ENCODE results near the gene RAE1.

Gene RAE1

DNA sequence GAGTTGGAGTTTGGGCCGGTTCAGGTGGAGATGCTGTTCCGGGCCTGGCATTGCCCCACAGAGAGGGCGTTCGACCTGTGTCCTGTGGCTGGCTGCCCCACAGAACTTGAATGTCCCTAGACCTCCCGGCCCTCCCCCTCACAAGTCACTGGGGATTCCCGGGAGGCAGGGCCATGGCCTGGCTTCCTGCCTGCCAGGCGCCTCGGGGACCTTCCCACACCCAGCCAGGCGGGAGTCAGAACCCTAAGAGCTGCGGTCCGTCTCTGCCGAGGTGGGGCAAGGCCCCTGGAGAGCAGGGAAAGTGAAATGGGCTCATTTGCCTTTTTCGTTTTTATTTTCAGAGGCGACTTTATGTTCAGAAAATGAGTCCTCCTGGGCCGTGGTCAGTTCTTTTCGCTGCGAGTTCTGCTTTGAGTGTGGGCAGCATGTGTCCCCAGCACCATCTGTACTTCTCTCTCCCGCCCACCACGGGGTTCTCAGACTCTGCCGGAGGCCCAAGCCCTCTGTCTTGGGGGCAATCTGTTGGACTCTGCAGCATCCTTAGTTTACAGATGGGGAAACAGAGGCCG, 48.6 kb downstream of the RAE1 start:
- no peak for DNase-seq (ENCODE audit: low read depth, low spot score)

DNA sequence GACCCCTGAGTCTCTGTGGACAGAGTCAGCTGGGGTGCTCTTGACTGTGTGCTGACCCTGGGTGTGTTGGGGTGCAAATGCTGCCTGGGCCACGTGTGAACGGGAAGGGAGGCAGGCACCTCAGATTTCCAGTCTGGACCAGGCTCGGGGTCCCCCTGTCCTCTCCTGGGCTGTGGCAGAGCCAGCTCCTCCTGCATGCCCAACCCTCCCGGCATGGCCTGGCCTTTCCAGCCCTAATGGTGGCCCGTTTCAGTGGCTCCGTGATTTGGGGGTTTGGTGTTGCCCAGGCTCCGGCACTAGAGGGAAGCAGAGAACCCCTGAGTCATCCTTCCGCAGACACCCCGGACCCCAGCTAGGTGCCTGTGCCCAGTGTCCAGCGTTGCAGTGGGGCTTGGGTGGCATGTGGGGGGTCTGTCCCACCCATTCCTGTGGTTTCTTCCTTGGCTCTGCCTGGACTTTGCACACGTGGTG, 49.2 kb downstream of the RAE1 start:
- DNase-seq (ENCODE audit: low read depth, low spot score), result no peak

DNA sequence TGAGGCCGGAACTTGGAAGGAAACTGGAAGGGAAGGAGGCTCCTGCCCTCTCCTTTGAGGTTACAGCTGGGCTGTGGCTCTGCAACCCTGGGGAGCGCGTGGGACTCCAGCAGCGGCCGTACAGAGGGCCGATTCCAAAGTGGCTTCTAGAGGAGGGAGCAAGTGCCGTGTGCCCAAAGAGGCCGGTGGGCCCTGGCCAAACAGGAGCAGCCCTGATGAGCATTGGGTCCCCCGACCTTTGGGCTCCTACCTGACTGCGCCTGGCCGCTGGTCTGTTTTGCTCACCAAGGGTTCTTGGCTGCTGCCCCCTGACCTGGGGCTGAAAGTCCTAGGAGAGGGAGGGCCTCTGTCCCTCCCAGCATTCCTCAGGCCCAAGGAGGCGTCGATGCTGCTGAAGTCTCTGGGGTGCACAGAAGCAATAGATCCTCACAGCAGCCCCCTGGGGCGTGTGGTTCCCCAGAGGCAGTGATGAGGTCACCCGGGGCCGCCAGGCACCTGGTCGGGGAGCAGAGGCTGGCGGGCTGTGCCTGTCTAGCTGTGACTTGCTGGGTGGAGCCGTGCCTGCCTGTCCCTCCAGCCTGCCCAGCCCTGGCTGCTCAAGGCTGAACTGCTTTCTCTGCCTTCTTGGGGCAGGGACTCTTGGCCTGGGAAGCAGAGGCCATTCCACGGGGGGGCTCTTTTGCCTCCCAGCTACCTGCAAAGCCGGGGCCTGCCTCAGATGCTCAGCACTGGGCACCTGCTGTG, 49.9 kb downstream of the RAE1 start:
- DNase-seq (ENCODE audit: low read depth, low spot score), result no peak

DNA sequence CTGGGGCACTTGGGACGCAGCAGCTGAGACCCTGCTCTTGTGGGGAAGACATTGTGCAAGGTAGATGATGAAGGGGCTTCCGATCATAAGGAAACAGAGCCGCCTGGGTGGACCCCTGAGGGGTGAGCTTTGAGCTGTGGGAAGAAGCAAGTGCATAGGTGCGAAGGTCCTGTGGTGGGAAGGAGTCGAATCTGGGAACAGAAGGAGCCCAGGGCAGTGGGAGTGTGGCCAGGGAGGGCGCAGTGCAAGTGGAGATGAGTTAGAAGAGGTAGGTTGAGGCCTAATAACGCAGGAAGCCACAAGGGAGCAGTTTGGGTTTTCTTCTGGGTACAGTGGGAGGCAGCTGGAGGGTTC, 50.5 kb downstream of the RAE1 start:
- no peak for DNase-seq (ENCODE audit: low read depth, low spot score)

DNA sequence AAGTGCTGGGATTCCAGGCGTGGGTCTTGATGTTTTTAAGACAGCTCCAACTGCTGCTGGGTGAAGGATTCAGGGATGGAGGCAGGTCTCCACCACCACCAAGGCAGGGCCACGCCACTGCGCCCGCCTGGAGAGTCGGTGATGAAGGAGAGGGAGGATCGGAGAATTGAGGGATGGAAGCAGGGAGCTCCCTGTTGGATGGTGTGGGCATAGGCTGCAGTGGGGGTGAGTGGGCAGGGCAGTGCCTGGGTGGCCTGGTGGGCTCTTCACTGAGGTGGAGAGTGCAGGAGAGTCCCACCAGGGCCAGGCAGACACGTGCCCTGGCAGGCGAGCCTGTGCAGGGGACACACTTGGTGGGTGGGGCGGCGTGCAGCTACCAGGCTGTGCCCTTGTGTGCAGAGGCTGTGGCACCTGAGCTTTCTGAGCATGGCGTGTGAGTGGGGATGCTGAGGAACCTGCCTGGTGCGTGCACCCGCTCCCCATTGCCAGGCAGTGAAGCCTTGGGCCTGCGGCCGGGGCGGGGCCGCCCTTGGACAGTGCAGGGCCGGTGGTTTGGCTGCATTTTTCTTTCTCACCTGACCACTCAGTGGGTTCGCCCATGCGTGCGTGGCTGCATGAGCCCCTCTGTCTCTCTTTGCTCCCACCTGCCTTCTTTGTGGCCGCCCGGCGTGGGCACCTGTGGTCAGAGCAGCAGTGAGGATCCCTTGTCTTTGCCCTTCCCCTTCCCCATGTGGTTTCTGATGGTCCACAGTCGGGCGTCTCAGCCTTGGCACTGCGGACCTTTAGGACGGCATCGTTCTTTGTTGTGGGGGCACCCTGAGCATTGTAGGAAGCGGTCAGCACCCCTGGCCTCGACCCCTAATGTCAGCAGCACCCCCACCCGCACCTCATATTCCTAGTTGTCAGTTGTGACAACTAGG, 51.4 kb downstream of the RAE1 start:
- DNase-seq (ENCODE audit: low read depth, low spot score), result no peak

DNA sequence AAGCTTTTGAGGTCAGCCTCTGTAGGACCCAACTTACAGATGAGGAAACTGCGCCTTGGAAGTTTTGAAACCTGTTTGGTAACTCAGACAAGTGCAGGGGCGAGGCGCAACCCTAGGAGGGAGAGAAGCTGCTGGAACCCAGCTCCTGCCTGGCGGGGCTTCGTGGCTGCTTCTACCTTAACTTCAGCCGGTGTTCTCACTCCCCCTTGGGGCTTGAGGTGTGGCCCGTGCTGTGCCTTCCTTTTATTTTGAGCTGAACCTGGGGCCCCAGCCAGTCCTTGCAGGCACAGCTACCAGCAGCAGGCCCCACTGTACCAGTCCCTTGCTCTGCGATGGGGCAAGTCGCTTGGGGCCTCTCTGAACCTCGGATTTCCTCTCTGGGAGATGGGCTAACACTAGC, 52.2 kb downstream of the RAE1 start:
- DNase-seq (ENCODE audit: low read depth, low spot score), result no peak

DNA sequence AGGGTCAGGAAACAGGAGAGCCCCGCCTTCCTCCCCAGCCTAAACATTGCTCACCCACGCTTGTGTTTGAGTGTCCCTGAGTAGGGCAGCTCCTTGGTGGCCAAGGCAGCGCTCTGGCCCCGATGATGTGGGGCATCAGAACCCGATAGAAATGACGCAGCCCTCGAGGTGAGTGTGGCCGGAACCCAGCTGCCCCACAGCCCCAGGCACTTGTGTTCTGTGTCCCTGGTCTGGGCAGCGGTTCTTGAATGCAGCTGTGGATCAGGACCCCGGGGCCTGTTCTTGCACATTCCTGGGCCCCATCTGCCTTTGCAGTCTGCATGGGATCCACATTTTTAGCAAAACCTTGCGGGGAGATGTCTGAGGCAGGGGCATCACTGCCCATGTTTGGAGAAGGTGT, 53.0 kb downstream of the RAE1 start:
- no peak for DNase-seq (ENCODE audit: low read depth, low spot score)

DNA sequence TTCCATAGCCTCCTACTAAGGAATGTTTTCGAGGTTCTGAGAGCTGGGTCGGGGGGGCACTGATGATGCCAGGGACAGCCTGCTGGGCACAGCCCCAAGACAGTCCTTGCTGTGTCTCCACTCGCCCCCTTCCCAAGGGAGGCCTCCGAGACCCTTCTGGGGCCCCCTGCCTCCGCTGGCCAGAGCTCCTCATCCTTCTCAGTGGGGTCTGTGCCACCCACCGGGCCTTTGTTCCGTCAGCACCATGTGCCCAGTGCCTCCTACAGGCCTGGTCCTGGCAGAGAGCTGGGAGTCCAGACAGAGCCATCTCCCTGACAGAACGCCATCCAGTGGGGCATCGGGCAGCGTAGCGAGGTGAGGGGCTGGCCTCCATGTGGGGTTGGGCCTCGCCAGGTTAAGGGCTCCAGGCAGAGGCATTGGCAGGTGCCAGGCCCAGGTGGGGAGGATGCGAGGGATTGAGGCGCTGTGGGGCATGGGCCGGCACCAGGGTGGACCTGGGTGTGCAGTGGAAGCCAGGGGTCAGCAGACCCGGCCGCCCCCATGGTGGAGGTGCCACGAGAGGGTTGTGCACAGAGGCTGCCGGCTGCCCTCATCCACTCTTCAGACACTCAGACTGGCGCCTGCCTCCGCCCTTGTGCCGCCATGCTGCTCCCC, 53.5 kb downstream of the RAE1 start:
- DNase-seq (ENCODE audit: low read depth, low spot score), result no peak

DNA sequence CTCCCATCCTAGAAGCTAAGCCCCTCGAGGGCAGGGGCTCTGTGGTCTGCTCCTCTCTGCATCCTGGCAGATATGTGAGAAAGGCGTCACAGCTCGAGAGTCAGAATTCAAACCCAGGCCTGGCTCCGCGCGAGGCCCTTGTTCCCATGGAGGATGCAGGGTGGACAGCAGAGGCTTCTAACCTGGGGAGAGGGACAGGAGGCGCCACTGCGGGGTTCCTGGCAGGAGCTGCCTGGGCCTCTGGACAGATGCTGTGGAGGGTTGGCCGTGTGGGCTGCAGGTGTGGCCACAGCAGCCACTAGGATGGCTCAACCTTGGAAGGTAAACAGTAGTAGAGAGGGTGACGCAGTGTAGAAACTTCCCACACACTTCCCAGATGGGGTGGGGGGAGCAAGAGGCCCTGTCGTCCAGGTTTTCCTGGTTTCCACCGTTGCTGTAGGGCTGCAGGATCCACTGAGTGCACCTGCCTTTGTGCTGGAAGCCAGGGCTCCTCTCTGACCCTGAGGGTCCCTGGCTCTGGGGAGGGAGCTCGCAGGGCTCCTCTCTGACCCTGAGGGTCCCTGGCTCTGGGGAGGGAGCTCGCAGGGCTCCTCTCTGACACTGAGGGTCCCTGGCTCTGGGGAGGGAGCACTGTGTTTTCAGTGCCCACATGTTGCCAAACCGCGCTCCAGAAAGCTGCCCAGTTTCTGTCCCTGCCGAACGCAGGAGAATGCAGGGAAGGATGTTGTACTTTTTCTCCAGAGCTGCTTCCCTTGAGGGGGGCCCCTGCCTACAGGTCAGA, 54.4 kb downstream of the RAE1 start:
- no peak for DNase-seq (ENCODE audit: low read depth, low spot score)

DNA sequence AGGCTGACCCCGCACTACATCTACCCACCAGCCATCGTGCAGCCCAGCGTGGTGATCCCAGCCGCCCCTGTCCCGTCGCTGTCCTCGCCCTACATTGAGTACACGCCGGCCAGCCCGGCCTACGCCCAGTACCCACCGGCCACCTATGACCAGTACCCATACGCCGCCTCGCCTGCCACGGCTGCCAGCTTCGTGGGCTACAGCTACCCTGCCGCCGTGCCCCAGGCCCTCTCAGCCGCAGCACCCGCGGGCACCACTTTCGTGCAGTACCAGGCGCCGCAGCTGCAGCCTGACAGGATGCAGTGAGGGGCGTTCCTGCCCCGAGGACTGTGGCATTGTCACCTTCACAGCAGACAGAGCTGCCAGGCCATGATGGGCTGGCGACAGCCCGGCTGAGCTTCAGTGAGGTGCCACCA, 56.5 kb downstream of the RAE1 start:
- no peak for DNase-seq (ENCODE audit: low read depth, low spot score)

DNA sequence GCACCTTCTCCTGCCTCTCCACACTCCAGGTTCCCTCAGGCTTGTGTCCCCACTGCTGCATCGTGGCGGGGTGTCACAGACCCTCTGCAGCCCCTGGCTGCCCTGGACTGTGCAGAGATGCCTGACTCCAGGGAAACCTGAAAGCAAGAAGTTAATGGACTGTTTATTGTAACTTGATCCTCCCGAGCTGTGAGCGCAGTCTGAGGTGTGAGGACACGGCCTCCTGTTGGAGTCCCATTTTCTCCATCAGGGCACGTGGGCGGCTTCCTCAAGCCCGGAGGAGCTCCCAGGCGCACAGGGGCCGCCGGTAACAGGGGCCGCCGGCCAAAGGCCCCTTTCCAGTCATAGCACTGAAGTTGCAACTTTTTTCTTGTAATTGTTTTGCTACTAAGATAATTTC, 57.1 kb downstream of the RAE1 start:
- DNase-seq (ENCODE audit: low read depth, low spot score), result no peak

DNA sequence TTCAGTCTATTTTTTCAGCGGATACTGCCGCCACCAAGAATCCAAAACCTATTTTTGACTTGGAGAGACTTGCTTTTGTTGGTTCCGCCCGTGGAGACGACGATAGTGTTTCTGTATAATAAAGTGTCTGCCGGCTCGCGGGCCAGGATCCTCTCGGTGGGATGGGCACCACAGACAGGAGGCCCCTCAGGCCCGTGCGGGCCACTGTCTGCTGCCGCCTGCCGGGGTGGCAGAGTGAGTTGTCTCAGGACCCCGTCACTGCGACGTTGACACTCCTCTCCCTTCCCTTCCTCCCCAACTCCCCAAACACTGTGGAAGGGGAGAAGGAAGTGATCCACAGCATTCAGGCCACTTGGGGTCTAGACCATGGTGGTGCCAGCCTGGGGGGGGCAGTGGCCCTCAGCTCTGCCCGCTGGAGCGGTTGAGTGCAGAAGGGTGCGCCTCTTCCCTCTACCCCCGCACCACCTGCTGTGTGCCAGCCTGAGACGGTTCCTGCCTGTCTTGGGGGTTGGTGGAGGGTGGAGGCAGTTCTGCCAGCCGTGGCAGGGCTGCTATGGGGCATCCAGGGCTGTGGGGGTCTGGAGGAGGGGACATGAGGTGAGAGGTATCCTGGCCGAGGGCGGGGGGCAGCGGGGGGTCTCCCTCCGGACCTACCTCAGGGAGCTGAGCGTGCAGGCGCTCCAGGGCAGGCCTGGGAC, 57.6 kb downstream of the RAE1 start:
- no peak for DNase-seq (ENCODE audit: low read depth, low spot score)

DNA sequence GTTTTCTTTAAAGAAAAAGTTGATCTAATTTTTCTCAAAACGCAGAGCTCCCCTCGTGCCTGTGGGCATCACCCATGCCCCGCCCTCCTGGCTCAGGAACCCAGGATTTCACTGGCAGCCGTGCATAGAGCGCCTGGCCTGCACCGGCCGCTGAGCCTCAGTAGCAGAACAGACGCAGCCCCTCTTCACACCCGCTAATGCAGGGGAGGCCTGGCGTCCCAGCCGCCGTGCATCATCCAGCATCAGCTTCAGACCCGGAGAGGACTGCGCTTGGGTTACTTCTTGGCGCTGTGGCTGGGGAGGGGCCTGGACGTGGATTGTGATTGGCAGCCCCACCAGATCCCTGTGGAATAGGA, 58.2 kb downstream of the RAE1 start:
- no peak for DNase-seq (ENCODE audit: low read depth, low spot score)

DNA sequence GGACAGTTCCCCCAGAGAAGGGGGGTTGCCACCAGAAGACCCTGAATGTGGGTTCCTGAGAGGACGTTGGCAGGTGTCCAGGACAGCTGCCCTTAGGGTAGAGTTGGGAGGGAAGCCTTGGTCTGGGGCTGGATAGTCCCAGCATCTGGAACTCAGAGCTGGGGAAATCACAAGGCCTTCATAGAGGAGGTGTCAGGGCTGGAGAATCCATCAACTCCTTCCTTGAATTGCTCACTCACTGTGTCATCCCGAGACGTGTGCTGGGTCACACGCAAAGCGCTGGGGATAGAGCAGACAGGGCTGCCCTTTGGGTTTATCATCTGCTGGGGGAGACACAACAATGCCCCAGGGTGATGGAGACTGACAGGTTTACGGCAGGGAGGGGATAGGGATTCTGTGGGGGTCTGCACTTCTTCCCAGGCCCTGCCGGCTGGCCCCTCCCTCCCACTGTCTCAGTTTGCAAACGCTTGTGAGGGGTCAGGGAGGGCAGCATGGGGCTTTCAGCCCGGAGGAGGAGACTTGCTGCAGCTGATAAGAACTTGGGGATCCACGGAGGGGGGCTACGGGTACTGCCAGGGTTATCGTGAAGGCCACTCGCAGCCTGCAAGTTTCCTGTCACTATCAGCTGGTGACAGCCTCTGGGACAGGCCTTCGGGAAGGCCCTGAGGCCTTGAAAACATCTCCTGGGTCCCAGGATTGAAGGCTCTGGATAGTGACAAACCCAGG, 58.8 kb downstream of the RAE1 start:
- no peak for DNase-seq (ENCODE audit: low read depth, low spot score)

DNA sequence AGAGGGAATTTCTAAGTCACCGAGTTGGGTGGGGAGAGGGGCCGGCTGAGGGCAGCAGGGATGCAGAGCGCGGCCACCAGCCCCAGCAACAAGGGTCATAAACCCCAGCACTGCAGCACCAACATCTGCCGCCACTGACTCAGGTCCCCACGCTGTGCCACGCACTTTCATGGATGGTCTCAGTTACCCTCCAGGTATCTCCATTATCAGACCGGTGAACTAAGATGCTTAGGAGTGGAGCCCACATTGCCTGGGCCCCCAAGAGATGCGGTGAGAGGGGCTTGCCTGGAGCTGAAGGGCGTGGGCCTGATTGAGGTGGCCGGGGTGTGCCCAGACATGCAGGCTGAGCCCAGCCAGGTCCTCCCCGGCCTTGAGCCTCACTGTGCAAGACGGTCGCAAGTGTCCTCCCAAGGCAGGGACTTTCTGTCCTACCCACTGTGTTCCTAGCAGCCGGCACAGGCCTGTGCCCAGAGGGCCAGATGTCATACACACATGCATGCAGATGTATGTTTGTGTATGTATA, 59.4 kb downstream of the RAE1 start:
- DNase-seq (ENCODE audit: low read depth, low spot score), result no peak

DNA sequence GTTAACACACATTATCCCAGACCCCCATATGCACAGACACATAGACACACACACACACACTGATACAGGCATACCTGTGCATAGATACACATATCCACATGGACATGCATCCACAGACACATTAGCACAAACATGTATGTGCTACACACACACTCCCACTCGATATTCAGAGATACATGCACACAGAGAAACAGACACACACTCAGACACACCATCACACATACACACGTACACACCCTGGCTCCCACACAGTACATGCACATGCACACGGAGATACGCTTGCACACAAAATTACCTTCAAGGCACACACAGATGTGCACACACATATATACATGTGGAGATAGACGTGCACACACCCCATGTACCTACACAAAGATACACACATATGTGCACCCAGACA, 59.9 kb downstream of the RAE1 start:
- no peak for DNase-seq (ENCODE audit: low read depth, low spot score)

DNA sequence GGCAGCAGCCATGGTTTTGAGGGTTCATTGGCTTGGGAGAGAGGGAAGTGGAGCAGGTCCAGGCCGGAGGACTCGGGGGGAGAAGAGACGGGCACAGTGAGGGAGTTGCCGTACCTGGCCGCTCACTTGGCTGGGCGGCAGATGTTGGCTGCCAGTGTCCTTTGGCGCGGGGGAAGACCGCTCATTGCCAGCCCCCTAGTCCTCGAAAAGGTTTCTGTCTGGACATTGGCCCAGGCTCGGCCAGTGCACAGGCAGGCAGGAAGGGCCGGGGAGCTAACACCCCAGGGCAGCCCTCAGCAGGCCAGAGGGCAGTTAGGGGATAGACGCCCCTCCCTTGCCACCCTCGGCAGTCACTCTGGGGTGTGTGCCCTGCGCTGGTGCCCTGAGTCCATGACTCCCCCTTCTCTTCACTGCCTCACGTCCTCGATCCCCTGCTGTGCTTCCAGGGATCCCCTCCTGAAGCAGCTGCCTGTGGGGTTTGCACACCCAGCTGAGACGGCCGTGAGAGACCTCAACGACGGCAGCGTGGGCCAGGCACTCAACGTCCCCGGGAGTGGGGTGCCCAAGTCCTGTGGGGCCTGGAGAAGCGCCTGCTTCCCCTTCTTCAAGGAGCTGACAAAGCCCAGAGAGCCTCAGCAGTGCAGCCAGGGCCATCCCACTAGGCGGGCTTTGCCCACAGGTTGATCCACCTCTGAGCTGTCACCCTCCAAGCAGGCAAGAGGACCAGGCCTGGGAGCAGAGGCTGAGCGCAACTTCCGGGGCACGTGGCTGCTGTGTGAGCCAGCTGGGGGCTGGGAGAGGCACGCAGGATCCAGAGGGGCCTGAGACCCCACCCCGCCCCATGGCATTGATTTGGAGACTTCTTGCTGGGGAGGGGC, 60.6 kb downstream of the RAE1 start:
- DNase-seq (ENCODE audit: low read depth, low spot score), result no peak

DNA sequence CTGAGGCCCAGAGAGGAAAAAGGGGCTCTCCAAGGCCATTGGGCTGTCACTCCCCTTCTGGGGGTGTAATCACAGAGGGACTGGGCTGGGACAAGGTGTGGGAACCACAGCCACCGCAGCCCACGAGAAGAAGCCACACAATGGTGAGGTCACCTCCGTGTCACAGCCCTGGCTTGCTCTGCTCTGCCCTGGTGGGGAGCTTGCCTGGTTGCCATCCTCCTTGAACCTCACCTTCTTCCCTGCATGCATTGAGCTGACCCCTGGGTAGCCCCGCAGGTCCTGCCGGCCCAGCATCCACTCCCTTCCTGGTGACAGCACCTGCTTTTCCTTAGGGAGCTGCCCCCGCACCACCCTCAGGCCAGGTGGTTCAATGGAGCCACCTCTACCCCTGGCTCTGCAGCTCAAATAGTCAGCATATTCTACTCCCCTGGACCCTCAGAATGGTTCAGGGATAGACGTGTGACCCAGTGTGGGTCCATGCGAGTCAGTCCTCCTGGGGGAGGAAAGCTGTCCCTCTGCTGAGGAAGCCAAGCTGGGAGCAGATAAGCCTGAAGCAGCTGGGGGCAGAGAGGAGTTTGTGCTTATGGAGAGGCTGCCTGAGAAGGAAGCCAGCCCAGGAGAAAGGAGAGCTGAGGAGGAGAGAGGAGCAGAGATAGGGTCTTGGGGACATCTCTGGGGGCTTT, 61.4 kb downstream of the RAE1 start:
- no peak for DNase-seq (ENCODE audit: low read depth, low spot score)
